Liver (tissue), 3 donors: ENCODE results near the gene BDH1.

Source experiments
- HNF4G ChIP-seq: IDR thresholded peaks from 2 replicates; pipeline ENCODE4 v1.6.1; 2016; ENCODE audit warnings: antibody characterized with exemption
- JUND ChIP-seq, 2 donors: IDR thresholded peaks; 2 replicates each; pipeline ENCODE4 v1.6.1; 2016; ENCODE audit warnings: antibody characterized with exemption in 2 of 2
- TAF1 ChIP-seq: conservative IDR thresholded peaks from 2 replicates; pipeline ENCODE4 v1.6.1; 2016; ENCODE audit warnings: antibody characterized with exemption, mild to moderate bottlenecking
- TF ChIP-seq, protein P1 (sequence below): fragments of 150-350 bp; IDR thresholded peaks from 2 replicates; pipeline ENCODE4 v1.5.1; 2017; ENCODE audit warnings: improper control_type of control experiment, low read depth, low read length; ENCODE audit not compliant: missing input control
- TF ChIP-seq, protein P2 (sequence below): IDR thresholded peaks from 2 replicates; pipeline ENCODE4 v1.6.1; 2016; ENCODE audit warnings: antibody characterized with exemption, mild to moderate bottlenecking
- TF ChIP-seq, protein P3 (sequence below): IDR thresholded peaks from 2 replicates; pipeline ENCODE4 v1.6.1; 2016; ENCODE audit warnings: antibody characterized with exemption
- TF ChIP-seq, protein P4 (sequence below): IDR thresholded peaks from 2 replicates; pipeline ENCODE4 v1.6.1; 2016; ENCODE audit warnings: antibody characterized with exemption
- donor health status: healthy.
- donor health status: healthy.

DNA sequence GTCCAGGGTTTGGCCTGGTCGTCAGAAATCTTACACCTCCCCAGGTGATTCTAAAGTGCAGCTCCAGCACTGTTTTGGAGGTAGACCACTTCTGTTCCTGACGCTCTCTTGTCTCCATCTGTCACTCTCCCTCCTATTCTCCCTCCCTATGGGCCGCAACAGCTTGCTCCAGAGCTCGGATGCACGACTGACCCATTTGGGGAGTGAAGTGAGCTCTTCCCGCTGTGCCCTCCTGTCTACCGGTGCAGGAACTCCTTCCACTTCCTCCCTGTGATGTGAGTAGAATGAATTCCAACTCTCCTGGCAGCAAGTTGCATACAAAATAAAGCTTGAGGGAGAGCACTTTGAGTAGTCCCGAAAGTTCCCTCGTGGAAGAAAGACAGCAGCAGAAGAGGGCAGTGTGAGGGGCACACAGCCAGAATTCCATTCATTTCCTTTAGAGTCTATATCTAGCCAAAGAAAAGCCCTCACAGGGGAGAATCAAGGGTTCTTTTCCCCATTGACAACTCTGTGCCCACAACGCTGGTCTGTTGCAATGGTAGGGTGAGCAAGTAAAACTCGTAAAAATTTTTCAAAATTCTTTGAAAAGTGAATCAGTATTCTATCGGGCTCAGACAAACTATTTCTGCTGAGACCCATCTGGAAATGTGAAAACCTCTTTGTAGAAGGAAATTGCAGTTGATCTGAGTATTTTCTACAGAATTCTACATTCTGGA is 39.9 kb upstream of the BDH1 start:
- TF ChIP-seq, protein P1, sequence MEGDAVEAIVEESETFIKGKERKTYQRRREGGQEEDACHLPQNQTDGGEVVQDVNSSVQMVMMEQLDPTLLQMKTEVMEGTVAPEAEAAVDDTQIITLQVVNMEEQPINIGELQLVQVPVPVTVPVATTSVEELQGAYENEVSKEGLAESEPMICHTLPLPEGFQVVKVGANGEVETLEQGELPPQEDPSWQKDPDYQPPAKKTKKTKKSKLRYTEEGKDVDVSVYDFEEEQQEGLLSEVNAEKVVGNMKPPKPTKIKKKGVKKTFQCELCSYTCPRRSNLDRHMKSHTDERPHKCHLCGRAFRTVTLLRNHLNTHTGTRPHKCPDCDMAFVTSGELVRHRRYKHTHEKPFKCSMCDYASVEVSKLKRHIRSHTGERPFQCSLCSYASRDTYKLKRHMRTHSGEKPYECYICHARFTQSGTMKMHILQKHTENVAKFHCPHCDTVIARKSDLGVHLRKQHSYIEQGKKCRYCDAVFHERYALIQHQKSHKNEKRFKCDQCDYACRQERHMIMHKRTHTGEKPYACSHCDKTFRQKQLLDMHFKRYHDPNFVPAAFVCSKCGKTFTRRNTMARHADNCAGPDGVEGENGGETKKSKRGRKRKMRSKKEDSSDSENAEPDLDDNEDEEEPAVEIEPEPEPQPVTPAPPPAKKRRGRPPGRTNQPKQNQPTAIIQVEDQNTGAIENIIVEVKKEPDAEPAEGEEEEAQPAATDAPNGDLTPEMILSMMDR: no peak
- TF ChIP-seq, protein P2, sequence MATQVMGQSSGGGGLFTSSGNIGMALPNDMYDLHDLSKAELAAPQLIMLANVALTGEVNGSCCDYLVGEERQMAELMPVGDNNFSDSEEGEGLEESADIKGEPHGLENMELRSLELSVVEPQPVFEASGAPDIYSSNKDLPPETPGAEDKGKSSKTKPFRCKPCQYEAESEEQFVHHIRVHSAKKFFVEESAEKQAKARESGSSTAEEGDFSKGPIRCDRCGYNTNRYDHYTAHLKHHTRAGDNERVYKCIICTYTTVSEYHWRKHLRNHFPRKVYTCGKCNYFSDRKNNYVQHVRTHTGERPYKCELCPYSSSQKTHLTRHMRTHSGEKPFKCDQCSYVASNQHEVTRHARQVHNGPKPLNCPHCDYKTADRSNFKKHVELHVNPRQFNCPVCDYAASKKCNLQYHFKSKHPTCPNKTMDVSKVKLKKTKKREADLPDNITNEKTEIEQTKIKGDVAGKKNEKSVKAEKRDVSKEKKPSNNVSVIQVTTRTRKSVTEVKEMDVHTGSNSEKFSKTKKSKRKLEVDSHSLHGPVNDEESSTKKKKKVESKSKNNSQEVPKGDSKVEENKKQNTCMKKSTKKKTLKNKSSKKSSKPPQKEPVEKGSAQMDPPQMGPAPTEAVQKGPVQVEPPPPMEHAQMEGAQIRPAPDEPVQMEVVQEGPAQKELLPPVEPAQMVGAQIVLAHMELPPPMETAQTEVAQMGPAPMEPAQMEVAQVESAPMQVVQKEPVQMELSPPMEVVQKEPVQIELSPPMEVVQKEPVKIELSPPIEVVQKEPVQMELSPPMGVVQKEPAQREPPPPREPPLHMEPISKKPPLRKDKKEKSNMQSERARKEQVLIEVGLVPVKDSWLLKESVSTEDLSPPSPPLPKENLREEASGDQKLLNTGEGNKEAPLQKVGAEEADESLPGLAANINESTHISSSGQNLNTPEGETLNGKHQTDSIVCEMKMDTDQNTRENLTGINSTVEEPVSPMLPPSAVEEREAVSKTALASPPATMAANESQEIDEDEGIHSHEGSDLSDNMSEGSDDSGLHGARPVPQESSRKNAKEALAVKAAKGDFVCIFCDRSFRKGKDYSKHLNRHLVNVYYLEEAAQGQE: no peak
- TF ChIP-seq, protein P3, sequence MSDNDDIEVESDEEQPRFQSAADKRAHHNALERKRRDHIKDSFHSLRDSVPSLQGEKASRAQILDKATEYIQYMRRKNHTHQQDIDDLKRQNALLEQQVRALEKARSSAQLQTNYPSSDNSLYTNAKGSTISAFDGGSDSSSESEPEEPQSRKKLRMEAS: no peak
- no peak for TF ChIP-seq TAF1
- TF ChIP-seq, protein P4, sequence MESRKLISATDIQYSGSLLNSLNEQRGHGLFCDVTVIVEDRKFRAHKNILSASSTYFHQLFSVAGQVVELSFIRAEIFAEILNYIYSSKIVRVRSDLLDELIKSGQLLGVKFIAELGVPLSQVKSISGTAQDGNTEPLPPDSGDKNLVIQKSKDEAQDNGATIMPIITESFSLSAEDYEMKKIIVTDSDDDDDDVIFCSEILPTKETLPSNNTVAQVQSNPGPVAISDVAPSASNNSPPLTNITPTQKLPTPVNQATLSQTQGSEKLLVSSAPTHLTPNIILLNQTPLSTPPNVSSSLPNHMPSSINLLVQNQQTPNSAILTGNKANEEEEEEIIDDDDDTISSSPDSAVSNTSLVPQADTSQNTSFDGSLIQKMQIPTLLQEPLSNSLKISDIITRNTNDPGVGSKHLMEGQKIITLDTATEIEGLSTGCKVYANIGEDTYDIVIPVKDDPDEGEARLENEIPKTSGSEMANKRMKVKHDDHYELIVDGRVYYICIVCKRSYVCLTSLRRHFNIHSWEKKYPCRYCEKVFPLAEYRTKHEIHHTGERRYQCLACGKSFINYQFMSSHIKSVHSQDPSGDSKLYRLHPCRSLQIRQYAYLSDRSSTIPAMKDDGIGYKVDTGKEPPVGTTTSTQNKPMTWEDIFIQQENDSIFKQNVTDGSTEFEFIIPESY: no peak
- TF ChIP-seq HNF4G: no peak
- TF ChIP-seq JUND (IDR thresholded peaks at IDR 0.05): no peak
